GM21367 (cell line): ENCODE results near the gene MED27.
A peak's percentile ranks its signal among the peaks of the same experiment; 100 is the strongest.

Experiments
- ATAC-seq: cut with Tn5 transposase; IDR thresholded peaks from one replicate; pipeline ENCODE4 v1.9.1; 2021; ENCODE audit not compliant: unreplicated experiment

The MED27 gene

GRCh38 chr9:132079391-132080091 lies at the start of gene MED27:
Gene MED27 (minus strand): TSS chr9:132079867. CDS start chr9:132079844, 23 bp downstream.
- ATAC-seq, result peak; percentile 73

GRCh38 chr9:132127888-132128534 lies 48.3 kb upstream of the MED27 start:
- ATAC-seq, result no peak

- ATAC-seq, result no peak
Measured at GRCh38 chr9:132126680-132127236, 47.1 kb upstream of the MED27 start.

GRCh38 chr9:132125944-132126679 lies 46.4 kb upstream of the MED27 start:
- ATAC-seq, result no peak

GRCh38 chr9:132125361-132125760 lies 45.7 kb upstream of the MED27 start:
- ATAC-seq, result no peak

- no peak for ATAC-seq
Measured at GRCh38 chr9:132124800-132125199, 45.1 kb upstream of the MED27 start.

GRCh38 chr9:132121021-132121420 lies 41.4 kb upstream of the MED27 start:
- ATAC-seq, result no peak

GRCh38 chr9:132117694-132118093 lies 38.0 kb upstream of the MED27 start:
- ATAC-seq, result no peak

GRCh38 chr9:132116583-132116982 lies 36.9 kb upstream of the MED27 start:
- ATAC-seq, result no peak

- no peak for ATAC-seq
Measured at GRCh38 chr9:132114102-132114707, 34.5 kb upstream of the MED27 start.

GRCh38 chr9:132109291-132109690 lies 29.6 kb upstream of the MED27 start:
- ATAC-seq, result no peak

GRCh38 chr9:132108728-132109127 lies 29.1 kb upstream of the MED27 start:
- no peak for ATAC-seq

- no peak for ATAC-seq
Measured at GRCh38 chr9:132099741-132100407, 20.2 kb upstream of the MED27 start.

- no peak for ATAC-seq
Measured at GRCh38 chr9:132099167-132099566, 19.5 kb upstream of the MED27 start.

- no peak for ATAC-seq
Measured at GRCh38 chr9:132094314-132094791, 14.7 kb upstream of the MED27 start.

GRCh38 chr9:132090771-132091170 lies 11.1 kb upstream of the MED27 start:
- no peak for ATAC-seq

GRCh38 chr9:132087438-132088030 lies 7.9 kb upstream of the MED27 start:
- no peak for ATAC-seq

GRCh38 chr9:132082188-132082587 lies 2.5 kb upstream of the MED27 start:
- ATAC-seq, result no peak

GRCh38 chr9:132078699-132079356 lies 839 bp downstream of the MED27 start:
- no peak for ATAC-seq
